Esophagus (tissue), 2 donors: Measurements from ENCODE around the gene TTC7B. TPM values are rescaled to one million over a fixed set of nuclear protein-coding genes. Genes with fewer than 3 reads are reported as not detected.

Source experiments
- H3K27ac ChIP-seq, 2 donors: one replicate each; pipeline ENCODE4 v1.5.1; 2013; ENCODE audit warnings: low read depth in 2 of 2, mild to moderate bottlenecking in 2 of 2, inconsistent platforms in 1 of 2, low read length in 1 of 2, moderate library complexity in 1 of 2
- H3K27me3 ChIP-seq, 2 donors: one replicate each; pipeline ENCODE4 v1.6.1; 2013; ENCODE audit warnings: low read length in 2 of 2, control low read depth in 1 of 2, mild to moderate bottlenecking in 1 of 2; ENCODE audit not compliant: insufficient read depth in 2 of 2, control insufficient read depth in 1 of 2
- H3K36me3 ChIP-seq, 2 donors: one replicate each; pipeline ENCODE4 v1.6.1; 2013; ENCODE audit warnings: low read length in 1 of 2; ENCODE audit not compliant: control insufficient read depth in 2 of 2, insufficient read depth in 2 of 2
- H3K4me1 ChIP-seq, 2 donors: one replicate each; pipeline ENCODE4 v1.6.1; 2013; ENCODE audit warnings: low read length in 1 of 2; ENCODE audit not compliant: control insufficient read depth in 2 of 2, insufficient read depth in 2 of 2
- H3K4me3 ChIP-seq, 2 donors: one replicate each; pipeline ENCODE4 v1.5.1; 2013; ENCODE audit warnings: low read length in 2 of 2, mild to moderate bottlenecking in 2 of 2, low read depth in 1 of 2, moderate library complexity in 1 of 2
- H3K9me3 ChIP-seq, 2 donors: one replicate each; pipeline ENCODE4 v1.6.1; 2013; ENCODE audit warnings: mild to moderate bottlenecking in 2 of 2, low read depth in 1 of 2, low read length in 1 of 2, moderate library complexity in 1 of 2; ENCODE audit not compliant: control insufficient read depth in 2 of 2, insufficient read depth in 1 of 2
- WGBS, 2 donors: extraction: QIAGEN DNeasy Blood & Tissue Kit; methylation state at CpG; one replicate each; pipeline ENCODE4 v1.1.7; 2013; 5-methylcytosine and 5-hydroxymethylcytosine counted together
- polyA plus RNA-seq, 2 donors: library from polyadenylated mRNA; stranded (reverse); fragments of 200-250 nt; gene quantifications; one replicate each; pipeline ENCODE4 v1.2.3, GENCODE V29; 2013
- donor health status: healthy with polysubstance abuse.
- donor health status: Bipolar disorder and iron deficiency.

Gene TTC7B
- polyA plus RNA-seq, 2 donors = 2.7 to 6.0 TPM

DNA sequence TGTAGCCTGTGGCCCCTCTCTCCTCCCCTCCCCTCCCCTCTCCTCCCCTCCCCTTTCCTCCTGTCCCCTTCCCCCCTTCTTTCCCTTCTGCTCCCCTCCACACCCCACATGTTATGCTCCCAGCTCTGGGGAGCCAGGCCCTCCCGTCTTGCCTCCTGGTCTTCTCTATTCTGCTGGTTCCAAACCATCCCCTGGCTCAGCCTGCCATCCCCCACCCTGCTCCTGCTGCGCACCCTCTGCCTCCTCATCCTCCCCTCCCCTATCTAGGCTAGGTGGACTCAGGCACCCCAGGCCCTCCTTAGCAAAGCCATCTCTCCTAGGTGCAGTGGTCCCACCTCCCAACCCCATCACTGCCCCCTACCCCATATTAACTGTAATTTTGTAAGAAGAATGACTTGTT is 319.9 kb downstream of the TTC7B start:
- Histone ChIP-seq H3K27me3 (no peaks in the 10 kb centered on the region), H3K4me1 (peaks cover 0 to 4% of the 10 kb centered on the region in 2 donors), H3K27ac (no peak overlapping the region), H3K9me3 (no peaks in the 10 kb centered on the region), H3K36me3 (no peaks in the 10 kb centered on the region), H3K4me3 (no peak overlapping the region)
- 61 to 93% methylated on average over 2 of the region's 2 CpGs for WGBS, 2 donors

DNA sequence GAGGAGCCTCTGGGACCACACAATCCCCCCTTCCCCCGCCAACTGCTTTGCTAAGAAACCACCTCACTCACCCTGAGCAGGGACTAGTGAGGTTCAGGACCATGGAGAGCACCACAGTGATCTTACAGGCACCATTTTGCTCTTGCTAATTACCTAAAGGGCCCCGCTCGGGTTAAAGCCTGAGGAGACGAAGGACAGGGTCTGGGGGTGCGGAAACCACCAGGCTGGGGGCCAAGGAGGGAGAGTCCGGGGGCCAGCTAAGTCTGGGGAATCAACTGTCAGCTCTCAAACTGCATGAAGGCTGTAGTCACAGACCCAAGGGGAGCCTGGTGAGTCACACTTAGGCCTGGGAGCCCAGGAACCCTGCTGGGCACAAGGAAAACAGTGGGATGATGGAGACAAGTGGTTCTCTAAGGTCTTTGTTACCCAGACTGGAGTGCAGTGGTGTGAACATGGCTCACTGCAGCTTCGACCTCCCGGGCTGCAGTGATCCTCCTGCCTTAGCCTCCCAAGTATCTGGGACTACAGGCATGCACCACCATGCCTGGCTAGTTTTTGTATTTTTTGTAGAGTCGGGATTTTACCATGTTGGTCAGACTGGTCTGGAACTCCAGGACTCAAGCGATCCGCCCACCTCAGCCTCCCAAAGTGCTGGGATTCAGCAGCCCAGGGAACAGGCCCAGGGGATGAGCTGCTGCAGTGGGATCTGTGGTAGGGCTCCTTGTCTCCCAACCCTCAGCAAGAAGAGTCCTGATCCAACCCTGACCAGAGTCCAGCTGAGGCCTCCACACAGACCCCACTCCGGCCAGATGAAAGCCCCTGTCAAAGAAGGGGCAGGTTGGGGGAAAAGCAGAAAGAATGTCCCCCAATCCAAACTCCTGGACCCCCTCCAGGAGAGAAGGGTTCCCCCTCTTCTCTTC is 320.6 kb downstream of the TTC7B start:
- H3K4me1 ChIP-seq = peaks cover 0 to 4% of the 10 kb centered on the region in 2 donors
- WGBS, 2 donors = 53 to 54% methylated on average over 12 of the region's 12 CpGs

DNA sequence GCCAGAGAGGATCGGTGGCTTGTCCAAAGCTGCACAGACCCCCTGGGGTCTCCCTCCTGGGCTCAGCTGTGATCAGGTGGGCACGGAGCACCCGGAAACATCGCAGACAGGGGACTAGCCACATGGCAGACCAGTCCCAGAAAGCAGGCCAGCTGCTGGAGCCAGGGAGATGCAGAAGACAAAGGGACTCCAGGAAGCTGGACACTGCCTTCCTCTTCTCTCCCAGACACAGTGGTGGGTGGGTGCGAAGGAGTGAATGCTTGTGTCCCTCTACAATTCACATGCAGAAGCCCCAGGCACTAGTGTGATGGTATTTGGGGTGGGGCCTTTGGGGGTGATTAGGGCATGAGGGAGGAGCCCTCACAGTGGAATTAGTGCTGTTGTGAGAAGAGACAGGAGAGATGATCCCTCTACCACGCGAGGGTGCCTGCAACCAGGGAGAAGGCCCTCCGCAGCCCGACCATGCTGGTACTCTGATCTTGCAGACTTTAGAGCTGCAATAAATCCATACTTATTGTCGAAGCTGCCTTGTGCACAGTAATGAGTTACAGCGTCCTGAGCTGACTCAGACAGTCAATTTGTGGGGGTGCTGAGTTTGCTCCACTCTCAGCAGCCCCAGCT is 324.2 kb downstream of the TTC7B start:
- H3K4me3 ChIP-seq = no peak overlapping the region
- H3K4me1 ChIP-seq = peaks cover 0 to 4% of the 10 kb centered on the region in 2 donors
- WGBS, 2 donors = 57 to 70% methylated on average over 11 of the region's 11 CpGs
- no peaks in the 10 kb centered on the region for H3K36me3 ChIP-seq
- no peaks in the 10 kb centered on the region for H3K27me3 ChIP-seq
- no peaks in the 10 kb centered on the region for H3K9me3 ChIP-seq
- H3K27ac ChIP-seq = no peak overlapping the region

More for the DNA sequence above, 320.6 kb downstream of the TTC7B start:
- no peak overlapping the region for H3K27ac ChIP-seq
- no peaks in the 10 kb centered on the region for H3K27me3 ChIP-seq
- H3K9me3 ChIP-seq = no peaks in the 10 kb centered on the region
- no peaks in the 10 kb centered on the region for H3K36me3 ChIP-seq
- H3K4me3 ChIP-seq = no peak overlapping the region

DNA sequence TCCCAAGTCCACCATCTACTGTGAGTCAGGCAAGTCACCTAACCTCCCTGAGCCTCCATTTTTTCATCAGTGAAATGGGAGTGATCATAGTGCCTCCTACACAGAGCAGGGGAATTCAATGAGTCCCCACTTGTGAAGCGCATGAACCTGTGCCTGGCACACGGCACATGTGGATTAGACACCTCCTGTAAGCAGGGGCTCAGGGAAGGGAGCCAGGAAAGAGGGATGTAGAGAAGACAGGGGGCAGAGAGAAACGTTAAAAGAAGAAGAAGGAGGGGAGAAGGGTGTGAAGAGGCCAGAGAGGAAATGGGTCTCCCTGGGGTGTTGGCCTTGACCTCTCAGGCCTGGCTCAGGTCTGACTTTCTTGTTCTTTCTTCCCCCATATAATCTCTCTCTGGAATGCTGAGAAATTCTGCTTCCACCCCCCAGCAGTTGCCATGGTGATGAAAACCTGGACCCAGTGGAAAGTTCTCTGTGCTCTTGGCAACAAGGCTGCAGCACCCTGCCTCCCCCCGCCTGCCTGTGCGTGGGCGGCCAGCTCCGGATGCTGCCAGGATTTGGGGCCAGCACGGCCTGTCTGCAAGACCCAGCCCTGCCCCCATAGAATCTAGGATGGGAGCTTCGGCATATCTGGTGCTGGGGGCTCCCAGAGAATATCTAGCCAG is 324.9 kb downstream of the TTC7B start:
- no peak overlapping the region for H3K4me3 ChIP-seq
- no peak overlapping the region for H3K27ac ChIP-seq
- no peaks in the 10 kb centered on the region for H3K27me3 ChIP-seq
- no peaks in the 10 kb centered on the region for H3K36me3 ChIP-seq
- H3K9me3 ChIP-seq = no peaks in the 10 kb centered on the region
- peaks cover 0 to 4% of the 10 kb centered on the region in 2 donors for H3K4me1 ChIP-seq
- WGBS, 2 donors = 24 to 39% methylated on average over 9 of the region's 9 CpGs

DNA sequence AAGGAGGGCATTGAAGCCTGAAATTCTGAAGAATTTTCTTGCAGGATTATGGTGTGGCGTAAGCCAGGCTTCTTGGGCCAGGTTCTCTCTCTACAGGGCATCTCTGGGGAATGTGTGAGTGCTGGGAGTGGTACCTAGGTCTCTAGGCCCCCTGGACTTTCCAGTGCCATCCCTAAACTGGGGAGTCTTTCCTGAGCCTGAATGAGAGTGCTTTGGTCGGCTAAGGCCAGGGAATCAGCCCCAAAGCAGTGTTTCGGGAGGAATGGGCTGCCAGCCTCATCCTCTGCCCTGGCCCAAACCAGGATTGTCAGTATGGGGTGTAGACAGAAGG is 325.5 kb downstream of the TTC7B start:
- no peaks in the 10 kb centered on the region for H3K9me3 ChIP-seq
- H3K27ac ChIP-seq = no peak overlapping the region
- no peaks in the 10 kb centered on the region for H3K27me3 ChIP-seq
- no peaks in the 10 kb centered on the region for H3K36me3 ChIP-seq
- H3K4me3 ChIP-seq = no peak overlapping the region
- H3K4me1 ChIP-seq = peaks cover 0 to 4% of the 10 kb centered on the region in 2 donors
- 85 to 86% methylated on average over 3 of the region's 3 CpGs for WGBS, 2 donors

DNA sequence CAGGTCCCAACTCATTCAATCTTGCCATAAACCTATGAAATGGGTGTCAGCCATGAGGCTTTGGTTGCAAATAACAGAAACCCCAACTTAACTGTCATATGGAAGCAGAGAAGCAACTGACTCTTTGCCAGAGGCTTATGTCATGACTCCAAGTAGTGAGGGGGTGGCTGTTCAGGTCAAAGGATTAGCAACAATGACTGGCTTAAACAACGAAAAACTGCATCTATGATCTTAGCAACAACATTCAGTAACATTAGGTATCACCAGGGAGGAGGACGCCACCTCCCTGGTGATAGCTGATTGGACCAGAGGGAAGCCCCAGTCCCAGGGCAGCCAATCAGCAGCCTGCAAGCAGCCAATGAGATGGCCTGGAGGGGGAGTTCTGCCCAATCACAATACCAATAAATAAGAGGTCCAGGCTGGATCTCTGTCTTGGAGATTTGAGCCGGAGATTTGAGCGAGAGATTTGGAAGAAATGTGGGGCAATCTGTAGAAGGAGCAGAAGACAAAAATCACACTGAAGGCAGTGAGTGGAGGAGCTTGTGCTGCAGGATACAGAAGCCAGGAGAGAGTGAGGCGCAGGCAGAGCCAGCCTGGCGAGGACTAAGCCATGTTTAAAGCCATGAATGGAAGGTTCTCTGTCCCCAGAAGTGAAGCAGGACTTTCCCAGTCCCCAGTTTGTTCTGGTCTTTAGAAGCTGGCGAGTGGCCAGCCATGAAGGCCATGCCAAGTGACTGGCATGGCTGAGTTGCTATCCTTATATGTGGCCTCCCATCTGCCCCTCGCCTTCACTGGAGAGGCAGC is 326.1 kb downstream of the TTC7B start:
- Histone ChIP-seq H3K27ac (no peak overlapping the region), H3K4me3 (no peak overlapping the region), H3K36me3 (no peaks in the 10 kb centered on the region), H3K4me1 (peaks cover 0 to 4% of the 10 kb centered on the region in 2 donors), H3K27me3 (no peaks in the 10 kb centered on the region), H3K9me3 (no peaks in the 10 kb centered on the region)
- 80 to 84% methylated on average over 8 of the region's 8 CpGs for WGBS, 2 donors

DNA sequence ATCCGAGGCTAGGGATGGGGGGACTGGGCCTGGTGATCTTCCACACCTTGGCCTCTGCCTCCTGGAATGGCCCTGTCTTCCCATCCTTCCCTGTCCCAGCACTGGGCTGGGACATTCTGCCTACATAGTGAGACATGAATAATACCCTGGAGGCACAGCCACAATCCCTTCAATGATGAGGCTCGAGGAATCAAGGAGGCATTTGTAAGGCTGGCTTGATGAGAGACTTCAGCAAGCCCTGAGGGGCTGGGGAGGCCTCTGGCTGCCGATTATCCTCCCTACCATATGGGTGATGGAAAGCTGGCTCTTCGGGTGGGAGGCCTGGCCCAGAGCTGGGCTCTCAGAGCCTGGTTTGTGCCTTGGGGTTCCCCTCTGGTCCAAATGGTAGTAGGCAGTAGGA is 326.9 kb downstream of the TTC7B start:
- H3K4me1 ChIP-seq = peaks cover 0 to 4% of the 10 kb centered on the region in 2 donors
- H3K36me3 ChIP-seq = no peaks in the 10 kb centered on the region
- H3K27me3 ChIP-seq = no peaks in the 10 kb centered on the region
- 91 to 93% methylated on average over 4 of the region's 4 CpGs for WGBS, 2 donors
- no peak overlapping the region for H3K27ac ChIP-seq
- no peaks in the 10 kb centered on the region for H3K9me3 ChIP-seq
- H3K4me3 ChIP-seq = no peak overlapping the region

DNA sequence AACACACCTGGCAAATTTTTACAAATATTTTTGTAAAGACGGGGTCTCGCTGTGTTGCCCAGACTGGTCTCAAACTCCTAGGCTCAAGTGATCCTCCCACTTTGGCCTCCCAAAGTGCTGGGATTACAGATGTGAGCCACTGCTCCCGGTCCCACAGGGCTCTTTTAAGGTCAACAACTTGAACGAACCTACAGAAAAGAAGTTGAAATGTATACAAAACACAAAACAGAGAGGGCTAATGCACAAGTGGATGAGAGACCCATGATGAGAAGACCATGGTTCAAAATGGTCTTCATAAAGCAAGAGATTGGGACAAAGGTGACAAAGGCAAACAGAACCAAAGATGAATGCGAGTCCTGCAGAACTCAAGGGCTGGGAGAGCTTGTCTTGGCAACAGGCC is 328.0 kb downstream of the TTC7B start:
- no peak overlapping the region for H3K27ac ChIP-seq
- WGBS, 2 donors = 86% methylated on average over 5 of the region's 5 CpGs
- no peaks in the 10 kb centered on the region for H3K9me3 ChIP-seq
- no peak overlapping the region for H3K4me3 ChIP-seq
- H3K27me3 ChIP-seq = no peaks in the 10 kb centered on the region
- peaks cover 0 to 4% of the 10 kb centered on the region in 2 donors for H3K4me1 ChIP-seq
- H3K36me3 ChIP-seq = no peaks in the 10 kb centered on the region

DNA sequence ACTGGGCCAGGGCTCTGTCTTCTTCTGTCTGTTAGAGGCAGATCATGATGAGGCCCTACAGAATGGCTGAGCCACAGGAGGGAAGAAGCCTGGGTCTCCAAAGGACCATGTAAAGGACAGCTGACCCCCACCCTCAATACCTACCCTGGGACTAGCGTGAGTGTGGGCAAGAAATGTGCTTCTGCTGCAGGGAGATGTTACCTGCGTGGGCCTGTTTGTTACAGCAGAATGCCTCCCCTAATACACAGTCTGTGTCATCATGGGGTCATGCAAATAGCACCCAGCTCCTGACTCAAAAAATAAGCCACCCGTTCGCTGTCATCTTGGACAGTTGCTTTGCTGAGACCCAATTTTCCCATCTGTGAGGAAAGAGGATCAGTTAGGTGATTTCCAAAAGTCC is 328.8 kb downstream of the TTC7B start:
- Histone ChIP-seq H3K27me3 (no peaks in the 10 kb centered on the region), H3K27ac (no peak overlapping the region)
- 91 to 95% methylated on average over 4 of the region's 4 CpGs for WGBS, 2 donors

More for the DNA sequence above, 328.8 kb downstream of the TTC7B start:
- no peak overlapping the region for H3K4me3 ChIP-seq
- H3K9me3 ChIP-seq = no peaks in the 10 kb centered on the region
- H3K4me1 ChIP-seq = peaks cover 0 to 4% of the 10 kb centered on the region in 2 donors
- no peaks in the 10 kb centered on the region for H3K36me3 ChIP-seq
